Hepatocyte (in vitro differentiated cells): ENCODE results near the gene DIPK1B. TPM values are rescaled to one million over a fixed set of nuclear protein-coding genes. Genes with fewer than 3 reads are reported as not detected.

Source experiments
- DNase-seq: peaks from one replicate; pipeline ENCODE4 v3.0.0-alpha.2; 2016; ENCODE audit warnings: low spot score
- H2AFZ ChIP-seq: fragments of 200-600 bp; sonication (generic); 2 replicates; pipeline ENCODE4 v1.6.0; 2016; ENCODE audit warnings: antibody characterized with exemption, mild to moderate bottlenecking
- H3K27ac ChIP-seq: fragments of 200-600 bp; sonication (generic); 2 replicates; pipeline ENCODE4 v1.5.1; 2016; ENCODE audit warnings: mild to moderate bottlenecking
- H3K27me3 ChIP-seq: fragments of 200-600 bp; sonication (generic); 2 replicates; pipeline ENCODE4 v1.6.1; 2016
- H3K36me3 ChIP-seq: fragments of 200-600 bp; sonication (generic); replicated peaks from 2 replicates; pipeline ENCODE4 v1.5.1; 2016; ENCODE audit warnings: low read depth; ENCODE audit not compliant: insufficient read depth
- H3K4me1 ChIP-seq: fragments of 200-600 bp; sonication (generic); 2 replicates; pipeline ENCODE4 v1.5.1; 2016; ENCODE audit warnings: mild to moderate bottlenecking, moderate library complexity; ENCODE audit not compliant: insufficient read depth
- H3K4me2 ChIP-seq: fragments of 200-600 bp; sonication (generic); 2 replicates; pipeline ENCODE4 v1.6.0; 2016
- H3K4me3 ChIP-seq: fragments of 200-600 bp; sonication (generic); 2 replicates; pipeline ENCODE4 v1.5.1; 2016; ENCODE audit warnings: mild to moderate bottlenecking
- H3K79me2 ChIP-seq: fragments of 200-600 bp; sonication (generic); 2 replicates; pipeline ENCODE4 v1.6.0; 2017; ENCODE audit warnings: mild to moderate bottlenecking
- H3K9me2 ChIP-seq: fragments of 200-600 bp; sonication (generic); replicated peaks from 2 replicates; pipeline ENCODE4 v1.6.0; 2017; ENCODE audit warnings: mild to moderate bottlenecking; ENCODE audit not compliant: insufficient read depth
- H3K9me3 ChIP-seq: fragments of 200-600 bp; sonication (generic); 2 replicates; pipeline ENCODE4 v1.5.1; 2016; ENCODE audit warnings: low read depth, mild to moderate bottlenecking
- H4K20me1 ChIP-seq: fragments of 200-600 bp; sonication (generic); 2 replicates; pipeline ENCODE4 v1.6.0; 2016; ENCODE audit warnings: mild to moderate bottlenecking; ENCODE audit not compliant: insufficient read depth, poor library complexity, severe bottlenecking
- CTCF ChIP-seq: fragments of 200-600 bp; sonication (generic); IDR thresholded peaks from 2 replicates; pipeline ENCODE4 v1.5.1; 2016; ENCODE audit warnings: antibody characterized with exemption, mild to moderate bottlenecking; ENCODE audit not compliant: poor library complexity
- EZH2 ChIP-seq: fragments of 200-600 bp; sonication (generic); IDR thresholded peaks from 2 replicates; pipeline ENCODE4 v1.6.1; 2016; ENCODE audit warnings: antibody characterized with exemption, mild to moderate bottlenecking, borderline replicate concordance
- EZH2phosphoT487 ChIP-seq: fragments of 200-600 bp; sonication (generic); IDR thresholded peaks from one replicate; pipeline ENCODE4 v1.6.1; 2018; ENCODE audit warnings: antibody characterized with exemption, mild to moderate bottlenecking, low read depth, moderate library complexity; ENCODE audit not compliant: unreplicated experiment, severe bottlenecking
- WGBS: methylation state at CpG from one replicate; pipeline ENCODE4 v1.1.6; 2016; ENCODE audit warnings: low lambda C conversion rate; ENCODE audit errors: missing lambda C conversion rate; 5-methylcytosine and 5-hydroxymethylcytosine counted together
- polyA plus RNA-seq: library from polyadenylated mRNA; unstranded; fragments of >200 nt; fragmentation: Nextera tagmentation; extraction: Ambion mirVana; gene quantifications from 2 replicates; pipeline ENCODE4 v1.2.1, GENCODE V29; 2016
- total RNA-seq: library from RNA; depleted of rRNA; stranded (reverse); fragments of >200 nt; gene quantifications from 2 replicates; pipeline ENCODE4 v1.2.3, GENCODE V29; 2014

Gene DIPK1B
- total and polyA plus RNA-seq, 2 experiments from 2014 or later = 33.3 to 39.4 TPM

GRCh38 chr9:136668983-136669790 lies 43.2 kb upstream of the DIPK1B start:
- Histone ChIP-seq H2AFZ (no peak overlapping the region), H3K27me3 (no peaks in the 10 kb centered on the region), H3K79me2 (no peaks in the 10 kb centered on the region), H4K20me1 (no peaks in the 10 kb centered on the region), H3K4me3 (no peak overlapping the region), H3K27ac (no peak overlapping the region), H3K36me3 (no peaks in the 10 kb centered on the region), H3K9me3 (no peaks in the 10 kb centered on the region), H3K4me1 (peaks cover 3% of the 10 kb centered on the region), H3K9me2 (no peaks in the 10 kb centered on the region), H3K4me2 (no peak overlapping the region)
- 89% methylated on average over 23 of the region's 23 CpGs for WGBS
- TF ChIP-seq CTCF = no peak
- no peak for TF ChIP-seq EZH2
- TF ChIP-seq EZH2phosphoT487 = no peak
- no peak for DNase-seq

GRCh38 chr9:136669791-136670464 lies 42.4 kb upstream of the DIPK1B start:
- Histone ChIP-seq H3K4me2 (no peak overlapping the region), H3K4me3 (no peak overlapping the region), H3K27me3 (no peaks in the 10 kb centered on the region), H2AFZ (no peak overlapping the region), H4K20me1 (no peaks in the 10 kb centered on the region), H3K79me2 (no peaks in the 10 kb centered on the region), H3K9me2 (no peaks in the 10 kb centered on the region), H3K36me3 (no peaks in the 10 kb centered on the region), H3K4me1 (peaks cover 6% of the 10 kb centered on the region), H3K9me3 (no peaks in the 10 kb centered on the region), H3K27ac (no peak overlapping the region)
- no peak for DNase-seq
- 91% methylated on average over 20 of the region's 23 CpGs for WGBS
- TF ChIP-seq CTCF (no peak), EZH2 (no peak), EZH2phosphoT487 (no peak)

- no peaks in the 10 kb centered on the region for H3K36me3 ChIP-seq
Observed at GRCh38 chr9:136670576-136671253, 41.7 kb upstream of the DIPK1B start.

More at GRCh38 chr9:136670576-136671253, 41.7 kb upstream of the DIPK1B start:
- no peaks in the 10 kb centered on the region for H3K9me2 ChIP-seq
- no peak overlapping the region for H3K27ac ChIP-seq
- H4K20me1 ChIP-seq = no peaks in the 10 kb centered on the region
- no peak overlapping the region for H2AFZ ChIP-seq
- peaks cover 12% of the 10 kb centered on the region for H3K4me1 ChIP-seq
- H3K4me2 ChIP-seq = no peak overlapping the region
- H3K9me3 ChIP-seq = no peaks in the 10 kb centered on the region
- H3K4me3 ChIP-seq = no peak overlapping the region
- no peaks in the 10 kb centered on the region for H3K27me3 ChIP-seq
- no peaks in the 10 kb centered on the region for H3K79me2 ChIP-seq
- DNase-seq = no peak
- WGBS = 96% methylated on average over 31 of the region's 36 CpGs
- TF ChIP-seq EZH2phosphoT487 (no peak), CTCF (no peak), EZH2 (no peak)
